Activated T-helper 2 cell treated with anti-CD3 and anti-CD28 coated beads, Interferon-gamma antibody, Interleukin-2, Interleukin-4, amounts not matched to agents 10 μg/mL and 5 μg/mL and 100 μg/mL, durations not matched to agents 14 hours and 24 hours and 36 hours (primary cell): ENCODE data around the gene ANKRD36C. TPM values are rescaled to one million over a fixed set of nuclear protein-coding genes. Genes with fewer than 3 reads are reported as not detected.
"Not testable (repeated sequence)": the region's sequence is repeated elsewhere in the genome, so short reads cannot be mapped to it uniquely, and the experiment has no call there.

Experiments used
- DNase-seq: peaks from one replicate; pipeline ENCODE4 v3.0.0; 2021; ENCODE audit warnings: low spot score
- H3K27ac Mint-ChIP-seq: one replicate; pipeline ENCODE4 v1.8.0; 2021; ENCODE audit warnings: mixed read lengths
- H3K27me3 Mint-ChIP-seq: one replicate; pipeline ENCODE4 v1.8.0; 2021; ENCODE audit warnings: low read depth, mixed read lengths
- H3K36me3 Mint-ChIP-seq: one replicate; pipeline ENCODE4 v1.8.0; 2021; ENCODE audit warnings: low read depth, mixed read lengths
- H3K4me1 Mint-ChIP-seq: one replicate; pipeline ENCODE4 v1.8.0; 2021; ENCODE audit warnings: low read depth, mixed read lengths
- H3K4me3 Mint-ChIP-seq: one replicate; pipeline ENCODE4 v1.8.0; 2021; ENCODE audit warnings: low read depth, mild to moderate bottlenecking, moderate library complexity, mixed read lengths
- H3K9me3 Mint-ChIP-seq: one replicate; pipeline ENCODE4 v1.8.0; 2021; ENCODE audit warnings: mixed read lengths
- intact Hi-C: fragments of 100-400 bp; cut with micrococcal nuclease; formaldehyde crosslinking; loops from one replicate; pipeline ENCODE4 v1.15.1; 2023
- total RNA-seq: library from RNA; stranded (reverse); gene quantifications from 2 replicates; pipeline ENCODE4 v1.2.3, GENCODE V29; 2022

Gene ANKRD36C
- total RNA-seq: 69.4 and 75.5 TPM in 2 replicates

- H3K9me3 Mint-ChIP-seq, H3K4me1 Mint-ChIP-seq, H3K36me3 Mint-ChIP-seq: not testable (repeated sequence)
- Mint-ChIP-seq H3K4me3 (peak within 1 kb of the TSS; percentile 97), H3K27ac (peak within 1 kb of the TSS; percentile 96), H3K27me3 (peaks cover 21% of the 10 kb centered on the region)
- DNase-seq: peak; percentile 51
- intact Hi-C loops: loop anchor here (2.0 kb wide), 1 partner anchor 125 kb away; the partner anchor contains the start of gene ADRA2B
Measured at GRCh38 chr2:95991351-95992094, at the start of gene ANKRD36C. TSS of gene ANKRD36C (minus strand) at chr2:95991824. CDS start at chr2:95991708, 116 bp downstream.

- H3K9me3 Mint-ChIP-seq, H3K27me3 Mint-ChIP-seq, H3K4me3 Mint-ChIP-seq, H3K27ac Mint-ChIP-seq, H3K36me3 Mint-ChIP-seq, DNase-seq, H3K4me1 Mint-ChIP-seq, intact Hi-C loops: not testable (repeated sequence)
Measured at GRCh38 chr2:96035554-96035953, 43.9 kb upstream of the ANKRD36C start.

- H3K36me3 Mint-ChIP-seq, H3K27me3 Mint-ChIP-seq, H3K4me1 Mint-ChIP-seq, DNase-seq, H3K4me3 Mint-ChIP-seq, H3K9me3 Mint-ChIP-seq, intact Hi-C loops, H3K27ac Mint-ChIP-seq: not testable (repeated sequence)
Measured at GRCh38 chr2:96034792-96035191, 43.2 kb upstream of the ANKRD36C start, which contains the start of gene GPAT2. TSS of gene GPAT2 (minus strand) at chr2:96034916. CDS start at chr2:96032359, 2,557 bp downstream.

GRCh38 chr2:96033997-96034396 lies 42.4 kb upstream of the ANKRD36C start:
- H3K4me1 Mint-ChIP-seq, H3K9me3 Mint-ChIP-seq, intact Hi-C loops, H3K27me3 Mint-ChIP-seq, H3K4me3 Mint-ChIP-seq, H3K27ac Mint-ChIP-seq, DNase-seq, H3K36me3 Mint-ChIP-seq: not testable (repeated sequence)

- not testable (repeated sequence) for H3K4me1 Mint-ChIP-seq, H3K27ac Mint-ChIP-seq, H3K4me3 Mint-ChIP-seq, H3K27me3 Mint-ChIP-seq, H3K9me3 Mint-ChIP-seq, DNase-seq, H3K36me3 Mint-ChIP-seq
- intact Hi-C loops: loop anchor here (10.0 kb wide), 1 partner anchor 147 kb away; no protein-coding TSS in a partner anchor
Measured at GRCh38 chr2:96027725-96028325, 36.2 kb upstream of the ANKRD36C start.

GRCh38 chr2:96025755-96026154 lies 34.1 kb upstream of the ANKRD36C start:
- H3K27ac Mint-ChIP-seq, H3K9me3 Mint-ChIP-seq, H3K4me3 Mint-ChIP-seq, H3K36me3 Mint-ChIP-seq, DNase-seq, H3K4me1 Mint-ChIP-seq, H3K27me3 Mint-ChIP-seq: not testable (repeated sequence)
- intact Hi-C loops: loop anchor here (10.0 kb wide), 1 partner anchor 149 kb away; no protein-coding TSS in a partner anchor

- Mint-ChIP-seq H3K9me3 (no peaks in the 10 kb centered on the region), H3K27me3 (no peaks in the 10 kb centered on the region), H3K36me3 (no peaks in the 10 kb centered on the region), H3K4me1 (peaks cover 3% of the 10 kb centered on the region), H3K27ac (no peak overlapping the region), H3K4me3 (no peak overlapping the region)
- no peak for DNase-seq
- intact Hi-C loops: loop anchor here (10.0 kb wide), 1 partner anchor 150 kb away; no protein-coding TSS in a partner anchor
Measured at GRCh38 chr2:96025194-96025492, 33.5 kb upstream of the ANKRD36C start.

GRCh38 chr2:96024336-96025193 lies 32.9 kb upstream of the ANKRD36C start:
- intact Hi-C loops: loop anchor here (10.0 kb wide), 1 partner anchor 150 kb away; no protein-coding TSS in a partner anchor
- Mint-ChIP-seq H3K4me1 (peaks cover 3% of the 10 kb centered on the region), H3K9me3 (no peaks in the 10 kb centered on the region), H3K4me3 (no peak overlapping the region), H3K36me3 (no peaks in the 10 kb centered on the region), H3K27me3 (no peaks in the 10 kb centered on the region), H3K27ac (no peak overlapping the region)
- no peak for DNase-seq

GRCh38 chr2:96023701-96024100 lies 32.1 kb upstream of the ANKRD36C start:
- not testable (repeated sequence) for H3K4me1 Mint-ChIP-seq, DNase-seq, H3K9me3 Mint-ChIP-seq, H3K36me3 Mint-ChIP-seq, H3K27me3 Mint-ChIP-seq, H3K4me3 Mint-ChIP-seq, H3K27ac Mint-ChIP-seq
- intact Hi-C loops: loop anchor here (10.0 kb wide), 1 partner anchor 151 kb away; no protein-coding TSS in a partner anchor

- not testable (repeated sequence) for H3K4me3 Mint-ChIP-seq, H3K4me1 Mint-ChIP-seq, H3K9me3 Mint-ChIP-seq, H3K27ac Mint-ChIP-seq, H3K36me3 Mint-ChIP-seq, H3K27me3 Mint-ChIP-seq
- peak; percentile 64 for DNase-seq
- intact Hi-C loops: loop anchor here (10.0 kb wide), 1 partner anchor 152 kb away; no protein-coding TSS in a partner anchor
Measured at GRCh38 chr2:96022701-96023447, 31.2 kb upstream of the ANKRD36C start.

GRCh38 chr2:96022126-96022525 lies 30.5 kb upstream of the ANKRD36C start:
- intact Hi-C loops: loop anchor here (10.0 kb wide), 1 partner anchor 153 kb away; no protein-coding TSS in a partner anchor
- not testable (repeated sequence) for H3K4me3 Mint-ChIP-seq

GRCh38 chr2:96021142-96021541 lies 29.5 kb upstream of the ANKRD36C start:
- H3K36me3 Mint-ChIP-seq, DNase-seq, H3K9me3 Mint-ChIP-seq, H3K4me1 Mint-ChIP-seq, H3K4me3 Mint-ChIP-seq, H3K27me3 Mint-ChIP-seq, H3K27ac Mint-ChIP-seq: not testable (repeated sequence)
- intact Hi-C loops: loop anchor here (10.0 kb wide), 1 partner anchor 154 kb away; no protein-coding TSS in a partner anchor

More at GRCh38 chr2:96022126-96022525, 30.5 kb upstream of the ANKRD36C start:
- not testable (repeated sequence) for H3K4me1 Mint-ChIP-seq, H3K27me3 Mint-ChIP-seq, H3K9me3 Mint-ChIP-seq, H3K36me3 Mint-ChIP-seq, H3K27ac Mint-ChIP-seq, DNase-seq
